IMR-90 (cell line): ENCODE data around the gene MGRN1. TPM values are rescaled to one million over a fixed set of nuclear protein-coding genes. Genes with fewer than 3 reads are reported as not detected.

Experiments
- ATAC-seq: fragments of 200-7000 bp; cut with Tn5 transposase; 2 replicates; pipeline ENCODE4 v1.9.1; 2020; ENCODE audit warnings: low read depth, mild to moderate bottlenecking, moderate library complexity
- BruUV-seq: library from RNA; stranded (reverse); fragments of 400-500 nt; replicated peaks from 2 replicates; lab custom pipeline; 2021; lab: Mats Ljungman, UMichigan
- CTCF ChIA-PET: fragments of 300-600 bp; formaldehyde crosslinking; extraction: SDS; loops from one replicate; lab custom pipeline; 2021; ENCODE audit warnings: antibody characterized with exemption; lab: Yijun Ruan, JAX
- POLR2A ChIA-PET: fragments of 300-600 bp; sonication (Branson Sonifier 250); formaldehyde crosslinking; loops from one replicate; lab custom pipeline; 2022; ENCODE audit warnings: antibody characterized with exemption; ENCODE audit not compliant: unreplicated experiment; lab: Charles Lee
- DNase-seq: peaks from one replicate; pipeline ENCODE4 v3.0.0; 2013
- H2AFZ ChIP-seq: replicated peaks from 2 replicates; pipeline ENCODE3; 2013; ENCODE audit warnings: low read length, mild to moderate bottlenecking; ENCODE audit not compliant: poor library complexity
- H2AK5ac ChIP-seq: 2 replicates; pipeline ENCODE4 v1.6.1; 2013; ENCODE audit warnings: low read depth, low read length, inconsistent platforms
- H2AK9ac ChIP-seq: replicated peaks from 2 replicates; pipeline ENCODE3; 2013; ENCODE audit warnings: mild to moderate bottlenecking, low read depth, low read length, moderate library complexity; ENCODE audit not compliant: poor library complexity
- H2BK120ac ChIP-seq: 2 replicates; pipeline ENCODE4 v1.6.1; 2013; ENCODE audit warnings: low read depth, low read length, inconsistent platforms
- H2BK15ac ChIP-seq: 3 replicates; pipeline ENCODE4 v1.6.1; 2013; ENCODE audit warnings: low read depth, low read length, inconsistent platforms
- H2BK20ac ChIP-seq: 2 replicates; pipeline ENCODE4 v1.6.1; 2013; ENCODE audit warnings: low read depth, mild to moderate bottlenecking, inconsistent platforms, low read length, moderate library complexity
- H2BK5ac ChIP-seq: 2 replicates; pipeline ENCODE4 v1.6.1; 2013; ENCODE audit warnings: mild to moderate bottlenecking, low read depth, low read length, inconsistent platforms; ENCODE audit not compliant: poor library complexity, severe bottlenecking
- H3K14ac ChIP-seq: replicated peaks from 2 replicates; pipeline ENCODE4 v1.6.1; 2013; ENCODE audit warnings: low read depth, low read length, inconsistent platforms
- H3K18ac ChIP-seq: 2 replicates; pipeline ENCODE4 v1.6.1; 2013; ENCODE audit warnings: low read depth, low read length, control low read depth
- H3K23ac ChIP-seq: 2 replicates; pipeline ENCODE4 v1.6.1; 2013; ENCODE audit warnings: low read depth, low read length, inconsistent platforms
- H3K27ac ChIP-seq: 2 replicates; pipeline ENCODE4 v1.5.1; 2013; ENCODE audit warnings: mild to moderate bottlenecking, control low read depth, low read length; ENCODE audit not compliant: insufficient read depth
- H3K27me3 ChIP-seq: 2 replicates; pipeline ENCODE4 v1.6.1; 2013; ENCODE audit warnings: low read length; ENCODE audit not compliant: control insufficient read depth, insufficient read depth
- H3K36me3 ChIP-seq: 2 replicates; pipeline ENCODE4 v1.6.1; 2013; ENCODE audit warnings: low read length, mixed read lengths; ENCODE audit not compliant: control insufficient read depth, insufficient read depth
- H3K4ac ChIP-seq: 2 replicates; pipeline ENCODE4 v1.6.1; 2013; ENCODE audit warnings: low read depth, low read length, inconsistent platforms
- H3K4me1 ChIP-seq: 2 replicates; pipeline ENCODE4 v1.6.1; 2013; ENCODE audit warnings: low read length, mixed read lengths; ENCODE audit not compliant: control insufficient read depth, insufficient read depth
- H3K4me2 ChIP-seq: 2 replicates; pipeline ENCODE4 v1.6.1; 2013; ENCODE audit warnings: low read depth, mild to moderate bottlenecking, control low read depth, low read length, moderate library complexity
- H3K4me3 ChIP-seq: 2 replicates; pipeline ENCODE4 v1.5.1; 2013; ENCODE audit warnings: low read depth, mild to moderate bottlenecking, control low read depth, low read length, moderate library complexity; ENCODE audit not compliant: insufficient read depth
- H3K56ac ChIP-seq: 2 replicates; pipeline ENCODE4 v1.6.1; 2013; ENCODE audit warnings: low read length, inconsistent platforms; ENCODE audit not compliant: insufficient read depth; ENCODE audit errors: extremely low read depth
- H3K79me1 ChIP-seq, 2 experiments: 2 replicates each; pipeline ENCODE4 v1.6.1; 2013; ENCODE audit warnings: low read length in 2 of 2, inconsistent platforms in 1 of 2, low read depth in 1 of 2
- H3K9ac ChIP-seq: 2 replicates; pipeline ENCODE4 v1.6.1; 2013; ENCODE audit warnings: low read depth, low read length, control low read depth
- H3K9me1 ChIP-seq: 2 replicates; pipeline ENCODE4 v1.6.1; 2013; ENCODE audit warnings: low read length, inconsistent platforms; ENCODE audit not compliant: insufficient read depth
- H3K9me3 ChIP-seq: 2 replicates; pipeline ENCODE4 v1.6.1; 2013; ENCODE audit warnings: low read length; ENCODE audit not compliant: control insufficient read depth, insufficient read depth
- H4K20me1 ChIP-seq: 2 replicates; pipeline ENCODE4 v1.6.1; 2013; ENCODE audit warnings: low read length, inconsistent platforms; ENCODE audit not compliant: insufficient read depth
- H4K5ac ChIP-seq: 2 replicates; pipeline ENCODE4 v1.6.1; 2013; ENCODE audit warnings: mild to moderate bottlenecking, low read depth, low read length, control low read depth
- H4K8ac ChIP-seq, 2 experiments: 2 replicates each; pipeline ENCODE4 v1.6.1; 2013; ENCODE audit warnings: low read depth in 2 of 2, low read length in 2 of 2, control low read depth in 1 of 2, inconsistent platforms in 1 of 2
- H4K91ac ChIP-seq: 2 replicates; pipeline ENCODE4 v1.6.1; 2013; ENCODE audit warnings: low read depth, low read length, inconsistent platforms; ENCODE audit not compliant: insufficient read depth
- BHLHE40 ChIP-seq: fragments of 150-350 bp; IDR thresholded peaks from 2 replicates; pipeline ENCODE4 v1.6.1; 2016; ENCODE audit warnings: mild to moderate bottlenecking, low read depth, low read length
- CEBPB ChIP-seq: IDR thresholded peaks from 2 replicates; pipeline ENCODE4 v1.6.1; 2012; ENCODE audit warnings: low read depth, low read length, improper control_type of control experiment
- CHD1 ChIP-seq: IDR thresholded peaks from 2 replicates; pipeline ENCODE4 v1.6.1; 2012; ENCODE audit warnings: low read depth, low read length, improper control_type of control experiment
- FOS ChIP-seq: fragments of 150-350 bp; IDR thresholded peaks from 2 replicates; pipeline ENCODE4 v1.6.1; 2016; ENCODE audit warnings: low read depth, low read length
- MAFK ChIP-seq: IDR thresholded peaks from 2 replicates; pipeline ENCODE4 v1.6.1; 2012; ENCODE audit warnings: low read depth, low read length, improper control_type of control experiment
- MAZ ChIP-seq: IDR thresholded peaks from 2 replicates; pipeline ENCODE4 v1.6.1; 2012; ENCODE audit warnings: low read depth, mild to moderate bottlenecking, low read length, improper control_type of control experiment, moderate library complexity, borderline replicate concordance
- MXI1 ChIP-seq: IDR thresholded peaks from 2 replicates; pipeline ENCODE4 v1.6.1; 2012; ENCODE audit warnings: low read depth, mild to moderate bottlenecking, low read length, moderate library complexity, borderline replicate concordance
- NFE2L2 ChIP-seq: fragments of 150-350 bp; IDR thresholded peaks from 2 replicates; pipeline ENCODE4 v1.6.1; 2016; ENCODE audit warnings: low read depth, mild to moderate bottlenecking, low read length
- POLR2A ChIP-seq: IDR thresholded peaks from 2 replicates; pipeline ENCODE4 v1.6.1; 2012; ENCODE audit warnings: mild to moderate bottlenecking, low read depth, low read length
- RAD21 ChIP-seq: IDR thresholded peaks from 2 replicates; pipeline ENCODE4 v1.6.1; 2012; ENCODE audit warnings: low read length, improper control_type of control experiment
- RCOR1 ChIP-seq: IDR thresholded peaks from 2 replicates; pipeline ENCODE4 v1.6.1; 2012; ENCODE audit warnings: mild to moderate bottlenecking, low read length, improper control_type of control experiment; ENCODE audit not compliant: insufficient replicate concordance
- RFX5 ChIP-seq: IDR thresholded peaks from 2 replicates; pipeline ENCODE4 v1.8.0; 2012; ENCODE audit warnings: low read depth, mild to moderate bottlenecking, low read length, moderate library complexity
- SMC3 ChIP-seq: fragments of 150-350 bp; IDR thresholded peaks from 2 replicates; pipeline ENCODE4 v1.6.1; 2016; ENCODE audit warnings: low read depth, mild to moderate bottlenecking, antibody characterized with exemption, low read length, moderate library complexity
- WGBS, 2 experiments: methylation state at CpG; one replicate each; pipeline versions ENCODE4 v1.1.5 to v1.1.7; 2013; ENCODE audit warnings: missing lambda C conversion rate in 2 of 2; ENCODE audit not compliant: insufficient read length in 1 of 2; ENCODE audit errors: extremely low coverage in 2 of 2; 5-methylcytosine and 5-hydroxymethylcytosine counted together
- dilution Hi-C: fragments of 300-500 bp; cut with HindIII; formaldehyde crosslinking; loops from one replicate; pipeline ENCODE4 v1.14.3; 2018; ENCODE audit warnings: low sequenced_read_pairs; ENCODE audit not compliant: unreplicated experiment
- in situ Hi-C: fragments of 300-500 bp; cut with MboI; formaldehyde crosslinking; loops from 3 replicates; pipeline ENCODE4 v1.14.3; 2019; ENCODE audit warnings: low sequenced_read_pairs, inconsistent platforms, mixed read lengths
- intact Hi-C: fragments of 100-400 bp; cut with micrococcal nuclease; formaldehyde crosslinking; loops from 2 replicates; pipeline ENCODE4 v1.10.0; 2022
- polyA plus RNA-seq, 3 experiments: library from polyadenylated mRNA; depleted of rRNA; stranded (reverse); fragments of >200 nt; gene quantifications; 2 replicates each; pipeline ENCODE4 v1.2.3, GENCODE V29; 2012; ENCODE audit warnings: low replicate concordance in 1 of 3
- total RNA-seq: library from RNA; depleted of rRNA; stranded (reverse); fragments of >200 nt; gene quantifications from 2 replicates; pipeline ENCODE4 v1.2.3, GENCODE V29; 2012
- TF ChIP-seq, protein P1 (sequence below): conservative IDR thresholded peaks from 2 replicates; pipeline ENCODE4 v1.5.1; 2012; ENCODE audit warnings: mild to moderate bottlenecking, low read depth, low read length, improper control_type of control experiment
- TF ChIP-seq, protein P2 (sequence below): fragments of 150-350 bp; IDR thresholded peaks from 2 replicates; pipeline ENCODE4 v1.6.1; 2016; ENCODE audit warnings: low read depth, mild to moderate bottlenecking, low read length, moderate library complexity, borderline replicate concordance
- TF ChIP-seq, protein P3 (sequence below): fragments of 150-350 bp; IDR thresholded peaks from 2 replicates; pipeline ENCODE4 v1.6.1; 2017; ENCODE audit warnings: mild to moderate bottlenecking, antibody characterized with exemption, low read length, low read depth

MGRN1 gene
- total and polyA plus RNA-seq, 2 of the 4 experiments (the other 2 are of a cell fraction): 11.7 to 32.7 TPM

DNA sequence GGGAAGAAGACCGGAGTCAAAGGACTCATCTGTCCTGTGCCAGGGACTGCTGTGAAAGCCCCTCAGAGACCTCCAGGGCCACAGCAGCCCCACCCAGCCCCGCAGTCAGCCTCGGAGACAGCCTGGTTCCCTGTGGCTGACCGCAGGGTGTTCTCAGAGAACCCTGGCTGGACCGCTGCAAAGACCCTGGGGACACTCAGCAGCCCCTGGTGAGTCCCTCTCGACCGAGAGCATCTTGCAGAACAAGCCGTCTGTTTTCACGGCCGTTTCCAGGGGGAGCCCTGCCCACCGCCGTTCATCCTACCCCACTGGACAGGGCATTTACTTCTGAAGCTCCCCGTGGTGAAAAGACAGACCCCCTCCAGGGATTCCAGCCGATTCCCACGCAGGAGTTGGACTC lies 20.2 kb upstream of the MGRN1 start:
- dilution Hi-C loops: no loop called here
- CTCF ChIA-PET: no interaction called here
- WGBS, 2 experiments: 69% methylated on average over 10 of the region's 15 CpGs; no CpG with 5 or more reads in 1 of the 2 experiments

More for the DNA sequence above, 20.2 kb upstream of the MGRN1 start:
- no peak overlapping the region for H3K18ac ChIP-seq
- H2AK5ac ChIP-seq: no peak overlapping the region
- DNase-seq: no peak
- no peak overlapping the region for H3K27ac ChIP-seq
- peaks cover 16% of the 10 kb centered on the region for H4K20me1 ChIP-seq
- no peak overlapping the region for H2BK20ac ChIP-seq
- no peak overlapping the region for H3K23ac ChIP-seq
- no peak overlapping the region for H2BK120ac ChIP-seq
- in situ Hi-C loops (no loop called here), intact Hi-C loops (no loop called here)
- H3K4ac ChIP-seq: no peak overlapping the region
- H2AFZ ChIP-seq: no peak overlapping the region
- no TSS peak for BruUV-seq
- no peak overlapping the region for H3K4me2 ChIP-seq
- peaks cover 7% of the 10 kb centered on the region for H3K27me3 ChIP-seq
- POLR2A ChIA-PET: no interaction called here
- no peak overlapping the region for H2BK15ac ChIP-seq
- no peak for ATAC-seq
- H4K91ac ChIP-seq: no peak overlapping the region
- no peak overlapping the region for H3K56ac ChIP-seq
- H2AK9ac ChIP-seq: no peak overlapping the region
- H4K5ac ChIP-seq: no peak overlapping the region
- H3K9me1 ChIP-seq: no peaks in the 10 kb centered on the region
- no peak overlapping the region for H2BK5ac ChIP-seq
- no peak overlapping the region for H4K8ac ChIP-seq
- H3K79me1 ChIP-seq: peaks cover 3 to 18% of the 10 kb centered on the region in 2 experiments; a peak in 2 of 4 replicates
- H3K4me3 ChIP-seq: no peak overlapping the region
- H3K36me3 ChIP-seq: peaks cover 21% of the 10 kb centered on the region; the same call in 1 of the 2 replicates
- H3K14ac ChIP-seq: no peak overlapping the region
- no peaks in the 10 kb centered on the region for H3K9me3 ChIP-seq
- no peak for TF ChIP-seq MXI1
- no peak for TF ChIP-seq POLR2A
- TF ChIP-seq, protein P1, sequence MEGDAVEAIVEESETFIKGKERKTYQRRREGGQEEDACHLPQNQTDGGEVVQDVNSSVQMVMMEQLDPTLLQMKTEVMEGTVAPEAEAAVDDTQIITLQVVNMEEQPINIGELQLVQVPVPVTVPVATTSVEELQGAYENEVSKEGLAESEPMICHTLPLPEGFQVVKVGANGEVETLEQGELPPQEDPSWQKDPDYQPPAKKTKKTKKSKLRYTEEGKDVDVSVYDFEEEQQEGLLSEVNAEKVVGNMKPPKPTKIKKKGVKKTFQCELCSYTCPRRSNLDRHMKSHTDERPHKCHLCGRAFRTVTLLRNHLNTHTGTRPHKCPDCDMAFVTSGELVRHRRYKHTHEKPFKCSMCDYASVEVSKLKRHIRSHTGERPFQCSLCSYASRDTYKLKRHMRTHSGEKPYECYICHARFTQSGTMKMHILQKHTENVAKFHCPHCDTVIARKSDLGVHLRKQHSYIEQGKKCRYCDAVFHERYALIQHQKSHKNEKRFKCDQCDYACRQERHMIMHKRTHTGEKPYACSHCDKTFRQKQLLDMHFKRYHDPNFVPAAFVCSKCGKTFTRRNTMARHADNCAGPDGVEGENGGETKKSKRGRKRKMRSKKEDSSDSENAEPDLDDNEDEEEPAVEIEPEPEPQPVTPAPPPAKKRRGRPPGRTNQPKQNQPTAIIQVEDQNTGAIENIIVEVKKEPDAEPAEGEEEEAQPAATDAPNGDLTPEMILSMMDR: no peak
- TF ChIP-seq, protein P2, sequence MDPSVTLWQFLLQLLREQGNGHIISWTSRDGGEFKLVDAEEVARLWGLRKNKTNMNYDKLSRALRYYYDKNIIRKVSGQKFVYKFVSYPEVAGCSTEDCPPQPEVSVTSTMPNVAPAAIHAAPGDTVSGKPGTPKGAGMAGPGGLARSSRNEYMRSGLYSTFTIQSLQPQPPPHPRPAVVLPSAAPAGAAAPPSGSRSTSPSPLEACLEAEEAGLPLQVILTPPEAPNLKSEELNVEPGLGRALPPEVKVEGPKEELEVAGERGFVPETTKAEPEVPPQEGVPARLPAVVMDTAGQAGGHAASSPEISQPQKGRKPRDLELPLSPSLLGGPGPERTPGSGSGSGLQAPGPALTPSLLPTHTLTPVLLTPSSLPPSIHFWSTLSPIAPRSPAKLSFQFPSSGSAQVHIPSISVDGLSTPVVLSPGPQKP: no peak
- TF ChIP-seq CHD1: no peak
- no peak for TF ChIP-seq RAD21
- no peak for TF ChIP-seq RFX5
- no peak for TF ChIP-seq MAZ
- TF ChIP-seq, protein P3, sequence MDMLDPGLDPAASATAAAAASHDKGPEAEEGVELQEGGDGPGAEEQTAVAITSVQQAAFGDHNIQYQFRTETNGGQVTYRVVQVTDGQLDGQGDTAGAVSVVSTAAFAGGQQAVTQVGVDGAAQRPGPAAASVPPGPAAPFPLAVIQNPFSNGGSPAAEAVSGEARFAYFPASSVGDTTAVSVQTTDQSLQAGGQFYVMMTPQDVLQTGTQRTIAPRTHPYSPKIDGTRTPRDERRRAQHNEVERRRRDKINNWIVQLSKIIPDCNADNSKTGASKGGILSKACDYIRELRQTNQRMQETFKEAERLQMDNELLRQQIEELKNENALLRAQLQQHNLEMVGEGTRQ: no peak
- TF ChIP-seq NFE2L2: no peak
- no peak for TF ChIP-seq SMC3
- no peak for TF ChIP-seq FOS
- TF ChIP-seq MAFK: no peak
- TF ChIP-seq CEBPB: no peak
- TF ChIP-seq BHLHE40: no peak
- TF ChIP-seq RCOR1: no peak
- no peak overlapping the region for H3K9ac ChIP-seq
- H3K4me1 ChIP-seq: no peaks in the 10 kb centered on the region
